Stimulated activated CD8-positive, alpha-beta memory T cell treated with anti-CD3 and anti-CD28 coated beads, Interleukin-7, amount 100 ng/mL, for 24 hours (primary cell): ENCODE results near the gene NUFIP1.
"Not testable (repeated sequence)": the region's sequence is repeated elsewhere in the genome, so short reads cannot be mapped to it uniquely, and the experiment has no call there.

Experiments used
- DNase-seq: peaks from one replicate; pipeline ENCODE4 v3.0.0-alpha.2; 2020; ENCODE audit warnings: low read depth

The NUFIP1 gene

GRCh38 chr13:44919104-44919804, 70.0 kb downstream of the NUFIP1 start:
- no peak for DNase-seq

GRCh38 chr13:44918326-44919103, 70.8 kb downstream of the NUFIP1 start:
- peak; percentile 47 for DNase-seq

GRCh38 chr13:44917589-44918325, 71.5 kb downstream of the NUFIP1 start:
- DNase-seq = peak; percentile 92

- DNase-seq = no peak
These were observed 76.8 kb downstream of the NUFIP1 start for GRCh38 chr13:44912278-44913016.

GRCh38 chr13:44908712-44909111, 80.6 kb downstream of the NUFIP1 start:
- no peak for DNase-seq

GRCh38 chr13:44908266-44908665, 81.0 kb downstream of the NUFIP1 start:
- DNase-seq = no peak

GRCh38 chr13:44906713-44907112, 82.6 kb downstream of the NUFIP1 start:
- DNase-seq = no peak

GRCh38 chr13:44906230-44906629, 83.0 kb downstream of the NUFIP1 start:
- no peak for DNase-seq

- no peak for DNase-seq
These were observed 83.7 kb downstream of the NUFIP1 start for GRCh38 chr13:44905556-44905955.

GRCh38 chr13:44904967-44905366, 84.3 kb downstream of the NUFIP1 start:
- no peak for DNase-seq

GRCh38 chr13:44903574-44903985, 85.7 kb downstream of the NUFIP1 start:
- DNase-seq = no peak

- no peak for DNase-seq
These were observed 86.5 kb downstream of the NUFIP1 start for GRCh38 chr13:44902738-44903137.

GRCh38 chr13:44899967-44900366, 89.3 kb downstream of the NUFIP1 start:
- no peak for DNase-seq

GRCh38 chr13:44898308-44898707, 91.0 kb downstream of the NUFIP1 start:
- not testable (repeated sequence) for DNase-seq

- no peak for DNase-seq
These were observed 93.3 kb downstream of the NUFIP1 start for GRCh38 chr13:44895953-44896335.

GRCh38 chr13:44895264-44895952, 93.9 kb downstream of the NUFIP1 start:
- no peak for DNase-seq

GRCh38 chr13:44894001-44894770, 95.1 kb downstream of the NUFIP1 start:
- DNase-seq = no peak
